ENCODE results near the gene MADCAM1.

DNA sequence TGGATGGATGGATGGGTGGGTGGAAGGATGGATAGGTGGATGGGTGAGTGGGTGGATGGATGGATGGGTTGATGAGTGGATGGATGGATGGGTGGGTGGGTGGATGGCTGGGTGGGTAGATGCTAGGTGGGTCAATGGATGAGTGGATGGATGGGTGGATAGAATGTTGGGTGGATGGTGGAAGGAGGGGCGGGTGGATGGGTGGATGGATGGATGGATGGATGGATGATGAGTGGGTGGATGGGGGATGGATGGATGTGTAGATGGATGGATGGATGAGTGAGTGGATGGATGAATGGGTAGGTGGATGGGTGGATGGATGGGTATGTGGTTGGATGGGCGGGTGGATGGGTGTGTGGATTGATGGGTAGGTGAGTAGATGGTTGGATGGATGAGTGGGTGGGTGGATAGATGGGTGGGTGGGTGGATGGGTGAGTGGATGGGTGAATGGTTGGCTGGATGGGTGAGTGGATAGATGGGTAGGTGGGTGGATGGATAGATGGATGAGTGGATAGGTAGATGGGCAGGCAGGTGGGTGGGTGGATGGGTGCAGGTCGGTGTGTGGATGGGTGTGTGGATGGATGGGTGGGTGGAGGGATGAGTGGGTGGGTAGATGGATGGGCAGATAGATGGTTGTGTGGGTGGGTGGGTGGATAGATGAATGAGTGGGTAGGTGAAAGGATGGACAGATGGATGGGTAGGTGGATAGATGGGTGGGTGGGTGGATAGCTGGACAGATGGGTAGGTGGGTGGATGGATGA, 31.1 kb upstream of the MADCAM1 start:
- TF ChIP-seq POLR2AphosphoS5 (IDR thresholded peaks at IDR 0.05) (no peak), POLR2A (IDR thresholded peaks at IDR 0.05) (no peak), EP300 (IDR thresholded peaks at IDR 0.05) (no peak)
- TF ChIP-seq, protein P1, sequence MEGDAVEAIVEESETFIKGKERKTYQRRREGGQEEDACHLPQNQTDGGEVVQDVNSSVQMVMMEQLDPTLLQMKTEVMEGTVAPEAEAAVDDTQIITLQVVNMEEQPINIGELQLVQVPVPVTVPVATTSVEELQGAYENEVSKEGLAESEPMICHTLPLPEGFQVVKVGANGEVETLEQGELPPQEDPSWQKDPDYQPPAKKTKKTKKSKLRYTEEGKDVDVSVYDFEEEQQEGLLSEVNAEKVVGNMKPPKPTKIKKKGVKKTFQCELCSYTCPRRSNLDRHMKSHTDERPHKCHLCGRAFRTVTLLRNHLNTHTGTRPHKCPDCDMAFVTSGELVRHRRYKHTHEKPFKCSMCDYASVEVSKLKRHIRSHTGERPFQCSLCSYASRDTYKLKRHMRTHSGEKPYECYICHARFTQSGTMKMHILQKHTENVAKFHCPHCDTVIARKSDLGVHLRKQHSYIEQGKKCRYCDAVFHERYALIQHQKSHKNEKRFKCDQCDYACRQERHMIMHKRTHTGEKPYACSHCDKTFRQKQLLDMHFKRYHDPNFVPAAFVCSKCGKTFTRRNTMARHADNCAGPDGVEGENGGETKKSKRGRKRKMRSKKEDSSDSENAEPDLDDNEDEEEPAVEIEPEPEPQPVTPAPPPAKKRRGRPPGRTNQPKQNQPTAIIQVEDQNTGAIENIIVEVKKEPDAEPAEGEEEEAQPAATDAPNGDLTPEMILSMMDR (IDR thresholded peaks at IDR 0.05) = no peak
